Suprapubic skin (tissue), 4 donors: ENCODE measurements around the gene PRKACG. TPM values are rescaled to one million over a fixed set of nuclear protein-coding genes. Genes with fewer than 3 reads are reported as not detected.

Experiments
- DNase-seq, 2 donors: peaks; one replicate each; pipeline ENCODE4 v3.0.0-alpha.2; 2019; ENCODE audit warnings: low spot score in 2 of 2
- H3K27ac ChIP-seq: fragments of 200-600 bp; sonication (generic); one replicate; pipeline ENCODE4 v1.5.1; 2019
- H3K27me3 ChIP-seq: fragments of 200-600 bp; sonication (generic); one replicate; pipeline ENCODE4 v1.5.1; 2019
- H3K36me3 ChIP-seq: fragments of 200-600 bp; sonication (generic); one replicate; pipeline ENCODE4 v1.5.1; 2019
- H3K4me1 ChIP-seq: fragments of 200-600 bp; sonication (generic); one replicate; pipeline ENCODE4 v1.5.1; 2019
- H3K4me3 ChIP-seq: fragments of 200-600 bp; sonication (generic); one replicate; pipeline ENCODE4 v1.5.1; 2019; ENCODE audit warnings: mild to moderate bottlenecking
- H3K9me3 ChIP-seq: fragments of 200-600 bp; sonication (generic); one replicate; pipeline ENCODE4 v1.5.1; 2019
- EP300 ChIP-seq: sonication (generic); formaldehyde crosslinking; IDR thresholded peaks from one replicate; pipeline ENCODE4 v1.6.1; 2017; ENCODE audit warnings: antibody characterized with exemption
- POLR2A ChIP-seq, 2 donors: fragments of 450-650 bp; IDR thresholded peaks; one replicate each; pipeline ENCODE4 v1.6.1; 2017; ENCODE audit warnings: antibody characterized with exemption in 2 of 2, mild to moderate bottlenecking in 2 of 2, moderate library complexity in 2 of 2
- POLR2AphosphoS5 ChIP-seq, 3 donors: sonication (generic); formaldehyde crosslinking; IDR thresholded peaks; one replicate each; pipeline ENCODE4 v1.6.1; 2017; ENCODE audit warnings: antibody characterized with exemption in 3 of 3
- WGBS: methylation state at CpG from one replicate; pipeline ENCODE4 v1.1.5; 2018; 5-methylcytosine and 5-hydroxymethylcytosine counted together
- total RNA-seq, 4 donors: library from RNA; depleted of rRNA; stranded (reverse); fragments of >200 nt; gene quantifications; one replicate each; pipeline ENCODE4 v1.1.0, GENCODE V29; 2016
- TF ChIP-seq, protein P1 (sequence below), 2 donors: fragments of 200-600 bp in 1 of 2; fragments of 450-650 bp in 1 of 2; sonication (generic) in 1 of 2; IDR thresholded peaks; one replicate each; pipeline ENCODE4 v1.5.1; 2016 to 2019; ENCODE audit warnings: antibody characterized with exemption in 2 of 2, mild to moderate bottlenecking in 1 of 2, moderate library complexity in 1 of 2

The PRKACG gene
- total RNA-seq, 4 donors from 2014 or later: not detected

DNA sequence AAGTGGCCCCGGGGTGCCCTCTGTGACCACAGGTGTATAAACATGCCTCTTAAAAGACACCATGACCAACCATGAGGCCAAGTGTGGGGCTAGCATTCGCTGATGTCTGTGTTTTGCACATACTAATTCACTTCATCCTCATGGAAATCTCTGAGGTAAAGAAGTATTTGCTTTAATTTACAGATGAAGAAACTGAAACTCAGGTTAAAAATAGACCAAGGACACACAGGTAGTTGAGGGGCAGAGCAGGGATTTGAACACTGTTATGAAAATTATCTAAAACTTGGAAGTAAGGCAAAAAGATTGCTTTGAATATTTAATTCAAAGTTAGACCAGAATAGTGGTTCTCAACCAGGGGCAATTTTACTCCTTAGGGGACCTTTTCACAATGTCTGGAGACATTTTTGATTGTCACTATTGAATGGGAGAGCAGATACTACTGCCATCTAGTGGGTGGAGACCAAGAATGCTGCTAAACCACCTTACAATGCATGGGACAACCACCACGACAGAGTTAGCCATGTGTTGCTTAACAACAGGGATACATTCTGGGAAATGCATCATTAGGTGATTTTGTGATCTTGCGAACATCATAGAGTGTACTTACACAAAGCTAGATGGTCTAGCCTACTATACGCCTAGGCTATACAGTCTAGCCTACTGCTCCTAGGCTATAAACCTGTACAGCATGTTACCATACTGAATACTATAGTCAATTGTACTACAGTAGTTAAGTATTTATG, 13.6 kb upstream of the PRKACG start:
- peak in 1 of 2 donors; percentile 38 for DNase-seq
- Histone ChIP-seq H3K9me3 (no peaks in the 10 kb centered on the region), H3K4me1 (no peaks in the 10 kb centered on the region), H3K27me3 (no peaks in the 10 kb centered on the region), H3K27ac (no peak overlapping the region), H3K4me3 (no peak overlapping the region), H3K36me3 (no peaks in the 10 kb centered on the region)
- 52% methylated on average over 5 of the region's 5 CpGs for WGBS
- TF ChIP-seq POLR2AphosphoS5 (IDR thresholded peaks at IDR 0.05): no peak
- TF ChIP-seq, protein P1, sequence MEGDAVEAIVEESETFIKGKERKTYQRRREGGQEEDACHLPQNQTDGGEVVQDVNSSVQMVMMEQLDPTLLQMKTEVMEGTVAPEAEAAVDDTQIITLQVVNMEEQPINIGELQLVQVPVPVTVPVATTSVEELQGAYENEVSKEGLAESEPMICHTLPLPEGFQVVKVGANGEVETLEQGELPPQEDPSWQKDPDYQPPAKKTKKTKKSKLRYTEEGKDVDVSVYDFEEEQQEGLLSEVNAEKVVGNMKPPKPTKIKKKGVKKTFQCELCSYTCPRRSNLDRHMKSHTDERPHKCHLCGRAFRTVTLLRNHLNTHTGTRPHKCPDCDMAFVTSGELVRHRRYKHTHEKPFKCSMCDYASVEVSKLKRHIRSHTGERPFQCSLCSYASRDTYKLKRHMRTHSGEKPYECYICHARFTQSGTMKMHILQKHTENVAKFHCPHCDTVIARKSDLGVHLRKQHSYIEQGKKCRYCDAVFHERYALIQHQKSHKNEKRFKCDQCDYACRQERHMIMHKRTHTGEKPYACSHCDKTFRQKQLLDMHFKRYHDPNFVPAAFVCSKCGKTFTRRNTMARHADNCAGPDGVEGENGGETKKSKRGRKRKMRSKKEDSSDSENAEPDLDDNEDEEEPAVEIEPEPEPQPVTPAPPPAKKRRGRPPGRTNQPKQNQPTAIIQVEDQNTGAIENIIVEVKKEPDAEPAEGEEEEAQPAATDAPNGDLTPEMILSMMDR (IDR thresholded peaks at IDR 0.05): peak in 1 of 2 donors; percentile 70

DNA sequence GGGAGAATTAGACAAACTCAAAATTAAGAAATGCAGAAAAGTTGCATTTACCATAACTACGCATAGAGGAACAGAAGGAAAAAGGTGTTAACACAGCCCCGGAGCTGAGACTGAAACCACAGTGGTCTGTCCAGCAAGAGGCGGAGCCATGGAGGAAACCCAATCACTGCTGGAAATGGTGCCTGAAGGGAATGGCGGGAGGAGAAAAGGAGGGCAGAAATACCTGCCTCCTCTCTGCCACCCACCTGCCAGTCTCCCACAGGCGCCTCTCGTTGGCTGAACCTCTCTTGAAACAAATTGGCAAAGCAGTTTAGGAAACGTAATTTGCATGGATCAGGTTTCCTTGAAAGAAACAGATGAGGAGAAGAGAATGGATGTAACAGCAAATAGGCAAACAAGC, 9.7 kb upstream of the PRKACG start:
- Histone ChIP-seq H3K9me3 (no peaks in the 10 kb centered on the region), H3K4me3 (no peak overlapping the region), H3K4me1 (no peaks in the 10 kb centered on the region), H3K27ac (no peak overlapping the region), H3K36me3 (no peaks in the 10 kb centered on the region), H3K27me3 (peaks cover 4% of the 10 kb centered on the region)
- no peak for DNase-seq
- no peak for TF ChIP-seq EP300
- TF ChIP-seq, protein P1 (IDR thresholded peaks at IDR 0.05): no peak
- no peak for TF ChIP-seq POLR2AphosphoS5 (IDR thresholded peaks at IDR 0.05)
- TF ChIP-seq POLR2A (IDR thresholded peaks at IDR 0.05): no peak
- WGBS: 31% methylated on average over 7 of the region's 7 CpGs

DNA sequence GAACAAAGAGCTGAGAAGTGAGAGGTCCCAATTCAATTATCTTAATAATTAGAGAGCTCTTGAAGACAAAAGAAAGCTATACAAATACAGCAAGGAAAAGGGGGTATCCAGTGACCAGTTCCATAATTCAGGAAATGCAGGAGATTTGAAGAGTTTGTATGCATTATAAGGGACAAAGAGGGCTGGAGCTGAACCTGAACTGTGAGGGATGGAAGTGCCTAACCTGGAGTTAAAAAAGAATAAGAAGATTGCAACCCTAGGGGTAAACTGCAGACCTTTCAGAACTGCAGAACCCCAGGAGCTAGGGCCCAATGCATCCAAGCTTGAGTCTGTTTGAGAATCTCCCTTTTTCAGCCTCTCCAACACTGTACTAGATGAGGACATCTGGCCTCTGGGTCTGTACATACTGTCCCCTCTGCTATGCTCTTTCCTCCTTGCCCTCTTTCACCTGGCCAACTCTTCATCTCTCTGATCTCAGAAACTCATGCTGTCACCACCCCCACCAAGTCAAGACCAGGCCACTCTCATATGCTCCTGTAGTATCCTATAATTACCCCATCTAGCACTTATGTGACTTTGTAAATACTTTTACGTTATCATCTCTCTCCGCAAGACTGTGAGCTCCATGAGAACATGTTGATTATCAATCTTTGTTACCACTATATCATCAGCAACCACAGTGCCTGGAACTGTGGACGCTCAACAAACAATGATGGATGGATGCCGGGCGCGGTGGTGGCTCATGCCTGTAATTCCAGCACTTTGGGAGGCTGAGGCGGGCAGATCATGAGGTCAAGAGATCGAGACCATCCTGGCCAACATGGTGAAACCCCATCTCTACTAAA, 6.6 kb upstream of the PRKACG start:
- H3K9me3 ChIP-seq: no peaks in the 10 kb centered on the region
- no peak overlapping the region for H3K4me3 ChIP-seq
- TF ChIP-seq EP300 (no peak), POLR2A (IDR thresholded peaks at IDR 0.05) (no peak), POLR2AphosphoS5 (IDR thresholded peaks at IDR 0.05) (no peak)
- TF ChIP-seq, protein P1 (IDR thresholded peaks at IDR 0.05): no peak
- peaks cover 4% of the 10 kb centered on the region for H3K27me3 ChIP-seq
- H3K27ac ChIP-seq: no peak overlapping the region
- DNase-seq: no peak
- H3K36me3 ChIP-seq: no peaks in the 10 kb centered on the region
- 92% methylated on average over 8 of the region's 8 CpGs for WGBS
- no peaks in the 10 kb centered on the region for H3K4me1 ChIP-seq

DNA sequence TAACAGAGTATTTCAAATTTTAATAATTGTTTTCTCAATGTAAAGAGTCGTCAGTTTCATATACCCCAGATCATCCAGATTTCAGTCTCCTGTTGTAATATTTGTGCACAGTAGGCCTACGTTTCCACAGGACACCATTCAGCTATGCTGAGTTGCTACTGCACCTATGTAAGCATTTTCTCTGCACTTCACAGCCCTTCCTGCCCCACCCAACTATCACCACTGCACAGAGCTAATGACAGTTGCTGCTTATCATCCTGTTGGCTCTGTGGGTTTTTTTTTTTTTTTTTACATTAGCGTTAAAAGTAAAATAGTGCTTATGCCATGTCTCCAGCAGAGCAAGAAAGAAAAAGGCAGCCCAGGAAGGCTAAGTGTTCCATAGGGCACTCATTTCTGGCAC, 5.9 kb upstream of the PRKACG start:
- Histone ChIP-seq H3K27ac (no peak overlapping the region), H3K36me3 (no peaks in the 10 kb centered on the region), H3K9me3 (no peaks in the 10 kb centered on the region), H3K27me3 (peaks cover 4% of the 10 kb centered on the region), H3K4me1 (no peaks in the 10 kb centered on the region), H3K4me3 (no peak overlapping the region)
- DNase-seq: no peak
- TF ChIP-seq POLR2AphosphoS5 (IDR thresholded peaks at IDR 0.05): no peak
- no peak for TF ChIP-seq POLR2A (IDR thresholded peaks at IDR 0.05)
- TF ChIP-seq, protein P1 (IDR thresholded peaks at IDR 0.05): no peak
- no peak for TF ChIP-seq EP300
- WGBS: 49% methylated on average over 3 of the region's 3 CpGs

DNA sequence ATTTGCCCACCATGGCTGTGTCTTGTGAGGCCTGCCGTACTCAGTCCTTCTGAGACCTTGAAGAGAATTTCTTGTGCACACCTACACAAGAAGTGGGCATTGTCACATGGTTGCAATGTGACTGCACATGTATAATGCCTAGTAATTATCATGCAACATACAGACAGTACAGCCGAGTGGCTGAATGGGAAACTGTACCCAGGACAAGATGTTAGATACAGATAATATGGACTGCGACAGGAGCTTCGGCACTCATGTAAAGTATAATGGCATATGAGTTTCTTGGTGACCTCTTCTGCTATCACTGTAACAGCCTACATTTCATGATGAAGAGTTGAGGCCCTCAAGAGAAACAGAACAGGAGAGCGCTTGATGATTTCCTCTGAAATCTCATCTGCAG, 4.8 kb upstream of the PRKACG start:
- no peak for DNase-seq
- Histone ChIP-seq H3K27ac (no peak overlapping the region), H3K4me1 (no peaks in the 10 kb centered on the region), H3K4me3 (no peak overlapping the region), H3K27me3 (peaks cover 4% of the 10 kb centered on the region), H3K36me3 (no peaks in the 10 kb centered on the region), H3K9me3 (no peaks in the 10 kb centered on the region)
- TF ChIP-seq POLR2AphosphoS5 (IDR thresholded peaks at IDR 0.05): no peak
- TF ChIP-seq EP300: no peak
- no peak for TF ChIP-seq POLR2A (IDR thresholded peaks at IDR 0.05)
- TF ChIP-seq, protein P1 (IDR thresholded peaks at IDR 0.05): no peak
- WGBS: 69% methylated on average over 5 of the region's 5 CpGs
